HEK293T (cell line): ENCODE measurements around the gene ITGB2.

ENCODE experiments used
- CTCF ChIA-PET: fragments of 350-600 bp; formaldehyde crosslinking; extraction: SDS; loops from one replicate; lab custom pipeline; 2021; ENCODE audit warnings: antibody characterized with exemption, inconsistent platforms; lab: Yijun Ruan, JAX
- POLR2A ChIA-PET: fragments of 350-600 bp; formaldehyde crosslinking; extraction: SDS; loops from one replicate; lab custom pipeline; 2020; ENCODE audit warnings: antibody characterized with exemption, inconsistent platforms; lab: Yijun Ruan, JAX
- DNase-seq: peaks from one replicate; pipeline ENCODE4 v3.0.0; 2012; ENCODE audit warnings: mixed read lengths; ENCODE audit errors: extremely low spot score
- ARNT ChIP-seq: fragments of 450-650 bp; IDR thresholded peaks from 2 replicates; pipeline ENCODE4 v1.6.1; 2017; ENCODE audit warnings: mild to moderate bottlenecking
- BHLHE40 ChIP-seq: fragments of 450-650 bp; IDR thresholded peaks from 2 replicates; pipeline ENCODE4 v1.6.1; 2016; ENCODE audit warnings: mild to moderate bottlenecking, moderate library complexity, borderline replicate concordance
- CTBP1 ChIP-seq: fragments of 450-650 bp; IDR thresholded peaks from 2 replicates; pipeline ENCODE4 v1.6.1; 2016; ENCODE audit warnings: borderline replicate concordance
- ELF4 ChIP-seq: fragments of 450-650 bp; IDR thresholded peaks from 2 replicates; pipeline ENCODE4 v1.6.1; 2017; ENCODE audit warnings: antibody characterized with exemption
- FOXA1 ChIP-seq: fragments of 450-650 bp; IDR thresholded peaks from 2 replicates; pipeline ENCODE4 v1.6.1; 2016; ENCODE audit warnings: mild to moderate bottlenecking
- FOXK2 ChIP-seq: fragments of 450-650 bp; IDR thresholded peaks from 2 replicates; pipeline ENCODE4 v1.6.1; 2016; ENCODE audit warnings: mild to moderate bottlenecking
- FOXM1 ChIP-seq: fragments of 450-650 bp; IDR thresholded peaks from 2 replicates; pipeline ENCODE4 v1.6.1; 2017; ENCODE audit warnings: mild to moderate bottlenecking, borderline replicate concordance
- HDGF ChIP-seq: fragments of 450-650 bp; IDR thresholded peaks from 2 replicates; pipeline ENCODE4 v1.6.1; 2017; ENCODE audit warnings: antibody characterized with exemption, borderline replicate concordance
- L3MBTL2 ChIP-seq: fragments of 450-650 bp; conservative IDR thresholded peaks from 2 replicates; pipeline ENCODE4 v1.6.1; 2016; ENCODE audit warnings: mild to moderate bottlenecking
- LEF1 ChIP-seq: fragments of 450-650 bp; IDR thresholded peaks from 2 replicates; pipeline ENCODE4 v1.6.1; 2017; ENCODE audit warnings: mild to moderate bottlenecking, borderline replicate concordance
- NFRKB ChIP-seq: fragments of 450-650 bp; IDR thresholded peaks from 2 replicates; pipeline ENCODE4 v1.6.1; 2016; ENCODE audit warnings: mild to moderate bottlenecking, moderate library complexity
- SP1 ChIP-seq: fragments of 450-650 bp; IDR thresholded peaks from 2 replicates; pipeline ENCODE4 v1.6.1; 2017
- SUZ12 ChIP-seq: fragments of 450-650 bp; IDR thresholded peaks from 2 replicates; pipeline ENCODE4 v1.6.1; 2016; ENCODE audit warnings: mild to moderate bottlenecking
- TARDBP ChIP-seq: fragments of 450-650 bp; IDR thresholded peaks from 2 replicates; pipeline ENCODE4 v1.6.1; 2016
- ZNF384 ChIP-seq: fragments of 450-650 bp; IDR thresholded peaks from 2 replicates; pipeline ENCODE4 v1.6.1; 2016
- TF ChIP-seq, protein P1 (sequence below): fragments of 450-650 bp; IDR thresholded peaks from 2 replicates; pipeline ENCODE4 v1.6.1; 2016

The ITGB2 gene

GRCh38 chr21:44947111-44947929, 26.6 kb upstream of the ITGB2 start:
- CTCF ChIA-PET, result interaction anchor here (0.7 to 3.7 kb wide), 3 partner anchors 182 to 190 kb away, joined by 3 to 38 read pairs (median 4); no protein-coding TSS in a partner anchor
- DNase-seq, result no peak
- TF ChIP-seq ZNF384, result no peak
- TF ChIP-seq BHLHE40, result no peak
- TF ChIP-seq ELF4, result no peak
- TF ChIP-seq FOXA1, result no peak
- TF ChIP-seq FOXK2, result no peak
- no peak for TF ChIP-seq SUZ12
- TF ChIP-seq, protein P1, sequence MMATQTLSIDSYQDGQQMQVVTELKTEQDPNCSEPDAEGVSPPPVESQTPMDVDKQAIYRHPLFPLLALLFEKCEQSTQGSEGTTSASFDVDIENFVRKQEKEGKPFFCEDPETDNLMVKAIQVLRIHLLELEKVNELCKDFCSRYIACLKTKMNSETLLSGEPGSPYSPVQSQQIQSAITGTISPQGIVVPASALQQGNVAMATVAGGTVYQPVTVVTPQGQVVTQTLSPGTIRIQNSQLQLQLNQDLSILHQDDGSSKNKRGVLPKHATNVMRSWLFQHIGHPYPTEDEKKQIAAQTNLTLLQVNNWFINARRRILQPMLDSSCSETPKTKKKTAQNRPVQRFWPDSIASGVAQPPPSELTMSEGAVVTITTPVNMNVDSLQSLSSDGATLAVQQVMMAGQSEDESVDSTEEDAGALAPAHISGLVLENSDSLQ, result no peak
- TF ChIP-seq TARDBP, result no peak
- no peak for TF ChIP-seq NFRKB
- no peak for TF ChIP-seq ARNT
- no peak for TF ChIP-seq FOXM1
- no peak for TF ChIP-seq HDGF
- TF ChIP-seq SP1, result no peak
- no peak for TF ChIP-seq L3MBTL2
- POLR2A ChIA-PET, result interaction anchor here (0.9 to 1.1 kb wide), 2 partner anchors 10 to 147 kb away, joined by 3 read pairs; no protein-coding TSS in a partner anchor

- TF ChIP-seq SUZ12, result no peak
- no peak for TF ChIP-seq ARNT
- TF ChIP-seq FOXA1, result no peak
- TF ChIP-seq NFRKB, result no peak
- no peak for TF ChIP-seq LEF1
- no peak for TF ChIP-seq ELF4
- no peak for TF ChIP-seq FOXK2
- TF ChIP-seq FOXM1, result no peak
- TF ChIP-seq ZNF384, result no peak
- no peak for TF ChIP-seq BHLHE40
- TF ChIP-seq CTBP1, result no peak
- TF ChIP-seq TARDBP, result no peak
- TF ChIP-seq L3MBTL2, result no peak
- TF ChIP-seq SP1, result no peak
- TF ChIP-seq HDGF, result no peak
- ChIA-PET POLR2A (no interaction called here), CTCF (interaction anchor here (1.2 to 1.3 kb wide), 2 partner anchors 182 to 191 kb away, joined by 4 read pairs; no protein-coding TSS in a partner anchor)
- no peak for DNase-seq
Measured at GRCh38 chr21:44946254-44947041, 25.7 kb upstream of the ITGB2 start.

DNA sequence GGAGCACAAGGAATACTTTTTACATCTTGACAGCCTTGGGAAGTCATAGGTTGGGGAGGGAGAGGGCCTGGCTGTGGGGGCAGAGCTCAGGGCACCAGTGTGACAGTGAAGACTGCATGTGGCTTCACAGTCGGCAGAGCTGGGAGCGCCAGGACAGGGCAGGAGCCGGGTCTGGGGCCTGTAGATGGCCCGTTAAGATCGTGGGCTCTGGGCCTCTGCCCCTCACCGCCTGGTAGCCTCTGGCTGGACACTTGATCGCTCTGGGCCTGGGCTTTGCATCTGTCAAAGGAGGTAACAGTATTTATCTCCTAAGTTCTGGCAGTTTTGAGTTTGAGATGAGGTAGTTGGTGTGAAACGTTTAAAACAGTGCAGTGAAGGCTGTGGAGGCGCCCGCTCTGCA, 23.9 kb upstream of the ITGB2 start:
- ChIA-PET CTCF (no interaction called here), POLR2A (interaction anchor here (0.6 kb wide), 1 partner anchor 66 kb away, joined by 3 read pairs; no protein-coding TSS in a partner anchor)
- TF ChIP-seq ARNT (no peak), LEF1 (no peak), L3MBTL2 (no peak), CTBP1 (no peak), SUZ12 (no peak)
- TF ChIP-seq, protein P1, result no peak
- DNase-seq, result no peak

- POLR2A ChIA-PET, result no interaction called here
- TF ChIP-seq LEF1 (no peak), SUZ12 (no peak), NFRKB (no peak), CTBP1 (no peak), L3MBTL2 (no peak), ELF4 (no peak), ARNT (no peak), ZNF384 (no peak), FOXM1 (no peak)
- TF ChIP-seq, protein P1, result no peak
- CTCF ChIA-PET, result interaction anchor here (2.7 kb wide), 1 partner anchor 194 kb away, joined by 14 read pairs; no protein-coding TSS in a partner anchor
- DNase-seq, result no peak
Measured at GRCh38 chr21:44943686-44944550, 23.2 kb upstream of the ITGB2 start.

DNA sequence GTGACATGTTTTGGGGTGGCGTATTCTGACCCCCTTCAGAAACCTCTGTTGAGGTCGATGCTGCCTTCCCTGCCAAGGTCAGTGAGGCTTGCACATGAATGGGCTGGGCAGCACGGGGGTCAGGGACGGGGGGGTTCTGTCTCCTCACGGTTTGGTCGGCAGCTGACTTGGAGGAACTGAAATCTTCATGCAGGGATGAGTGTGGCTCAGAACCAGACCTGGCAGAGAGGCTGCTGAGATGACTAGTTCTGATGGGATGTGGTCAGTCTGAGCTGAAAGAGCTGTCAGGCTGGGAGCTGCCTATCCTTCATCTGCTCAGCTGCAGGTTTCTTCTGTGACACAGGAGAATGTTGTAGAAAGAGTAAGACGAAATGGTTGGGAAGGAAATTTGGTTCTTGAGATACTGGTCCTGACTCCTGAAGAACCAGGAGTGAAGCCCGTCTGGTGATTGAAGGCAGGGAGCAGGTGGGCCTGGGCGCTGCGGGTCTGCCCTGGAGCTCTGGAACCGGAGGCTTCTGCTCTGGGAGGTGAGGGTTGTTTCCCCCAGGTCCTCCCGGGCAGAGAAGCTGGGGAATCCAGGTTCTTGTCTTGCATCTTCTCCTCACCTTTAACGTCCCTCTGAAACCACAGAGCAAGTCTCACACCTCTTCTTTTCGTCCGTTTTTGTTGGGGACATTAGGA, 22.4 kb upstream of the ITGB2 start:
- no peak for DNase-seq
- no peak for TF ChIP-seq NFRKB
- TF ChIP-seq FOXK2, result no peak
- TF ChIP-seq SP1, result no peak
- no peak for TF ChIP-seq TARDBP
- TF ChIP-seq HDGF, result no peak
- no peak for TF ChIP-seq CTBP1
- no peak for TF ChIP-seq FOXM1
- TF ChIP-seq ZNF384, result no peak
- TF ChIP-seq FOXA1, result no peak
- TF ChIP-seq L3MBTL2, result no peak
- TF ChIP-seq ARNT, result no peak
- no peak for TF ChIP-seq BHLHE40
- CTCF ChIA-PET, result interaction anchor here (2.7 kb wide), 1 partner anchor 195 kb away, joined by 14 read pairs; no protein-coding TSS in a partner anchor
- POLR2A ChIA-PET, result no interaction called here
